ENCODE data around the gene TMEM181.

- TF ChIP-seq, protein P1, sequence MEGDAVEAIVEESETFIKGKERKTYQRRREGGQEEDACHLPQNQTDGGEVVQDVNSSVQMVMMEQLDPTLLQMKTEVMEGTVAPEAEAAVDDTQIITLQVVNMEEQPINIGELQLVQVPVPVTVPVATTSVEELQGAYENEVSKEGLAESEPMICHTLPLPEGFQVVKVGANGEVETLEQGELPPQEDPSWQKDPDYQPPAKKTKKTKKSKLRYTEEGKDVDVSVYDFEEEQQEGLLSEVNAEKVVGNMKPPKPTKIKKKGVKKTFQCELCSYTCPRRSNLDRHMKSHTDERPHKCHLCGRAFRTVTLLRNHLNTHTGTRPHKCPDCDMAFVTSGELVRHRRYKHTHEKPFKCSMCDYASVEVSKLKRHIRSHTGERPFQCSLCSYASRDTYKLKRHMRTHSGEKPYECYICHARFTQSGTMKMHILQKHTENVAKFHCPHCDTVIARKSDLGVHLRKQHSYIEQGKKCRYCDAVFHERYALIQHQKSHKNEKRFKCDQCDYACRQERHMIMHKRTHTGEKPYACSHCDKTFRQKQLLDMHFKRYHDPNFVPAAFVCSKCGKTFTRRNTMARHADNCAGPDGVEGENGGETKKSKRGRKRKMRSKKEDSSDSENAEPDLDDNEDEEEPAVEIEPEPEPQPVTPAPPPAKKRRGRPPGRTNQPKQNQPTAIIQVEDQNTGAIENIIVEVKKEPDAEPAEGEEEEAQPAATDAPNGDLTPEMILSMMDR (conservative IDR thresholded peaks at IDR 0.05; ENCODE audit: low read depth in 2 of 2): no peak
- TF ChIP-seq JUNB (IDR thresholded peaks at IDR 0.05; ENCODE audit: unreplicated experiment) (no peak), EZH2 (IDR thresholded peaks at IDR 0.05; ENCODE audit: low read depth, unreplicated experiment) (no peak), POLR2AphosphoS5 (IDR thresholded peaks at IDR 0.05; ENCODE audit: low read depth) (no peak), ZNF331 (CRISPR knock-in tag; IDR thresholded peaks at IDR 0.05; ENCODE audit: low read depth) (no peak), CREB1 (CRISPR knock-in tag; IDR thresholded peaks at IDR 0.05; ENCODE audit: low read depth) (no peak), EZH2phosphoT487 (IDR thresholded peaks at IDR 0.05; ENCODE audit: unreplicated experiment) (no peak), STAT1 (IDR thresholded peaks at IDR 0.05; ENCODE audit: unreplicated experiment) (no peak), NANOG (IDR thresholded peaks at IDR 0.05; ENCODE audit: borderline replicate concordance) (no peak), ZNF114 (CRISPR knock-in tag; IDR thresholded peaks at IDR 0.05) (no peak)
- TF ChIP-seq, protein P2, sequence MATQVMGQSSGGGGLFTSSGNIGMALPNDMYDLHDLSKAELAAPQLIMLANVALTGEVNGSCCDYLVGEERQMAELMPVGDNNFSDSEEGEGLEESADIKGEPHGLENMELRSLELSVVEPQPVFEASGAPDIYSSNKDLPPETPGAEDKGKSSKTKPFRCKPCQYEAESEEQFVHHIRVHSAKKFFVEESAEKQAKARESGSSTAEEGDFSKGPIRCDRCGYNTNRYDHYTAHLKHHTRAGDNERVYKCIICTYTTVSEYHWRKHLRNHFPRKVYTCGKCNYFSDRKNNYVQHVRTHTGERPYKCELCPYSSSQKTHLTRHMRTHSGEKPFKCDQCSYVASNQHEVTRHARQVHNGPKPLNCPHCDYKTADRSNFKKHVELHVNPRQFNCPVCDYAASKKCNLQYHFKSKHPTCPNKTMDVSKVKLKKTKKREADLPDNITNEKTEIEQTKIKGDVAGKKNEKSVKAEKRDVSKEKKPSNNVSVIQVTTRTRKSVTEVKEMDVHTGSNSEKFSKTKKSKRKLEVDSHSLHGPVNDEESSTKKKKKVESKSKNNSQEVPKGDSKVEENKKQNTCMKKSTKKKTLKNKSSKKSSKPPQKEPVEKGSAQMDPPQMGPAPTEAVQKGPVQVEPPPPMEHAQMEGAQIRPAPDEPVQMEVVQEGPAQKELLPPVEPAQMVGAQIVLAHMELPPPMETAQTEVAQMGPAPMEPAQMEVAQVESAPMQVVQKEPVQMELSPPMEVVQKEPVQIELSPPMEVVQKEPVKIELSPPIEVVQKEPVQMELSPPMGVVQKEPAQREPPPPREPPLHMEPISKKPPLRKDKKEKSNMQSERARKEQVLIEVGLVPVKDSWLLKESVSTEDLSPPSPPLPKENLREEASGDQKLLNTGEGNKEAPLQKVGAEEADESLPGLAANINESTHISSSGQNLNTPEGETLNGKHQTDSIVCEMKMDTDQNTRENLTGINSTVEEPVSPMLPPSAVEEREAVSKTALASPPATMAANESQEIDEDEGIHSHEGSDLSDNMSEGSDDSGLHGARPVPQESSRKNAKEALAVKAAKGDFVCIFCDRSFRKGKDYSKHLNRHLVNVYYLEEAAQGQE (IDR thresholded peaks at IDR 0.05; ENCODE audit: unreplicated experiment): no peak
- TF ChIP-seq, protein P3, sequence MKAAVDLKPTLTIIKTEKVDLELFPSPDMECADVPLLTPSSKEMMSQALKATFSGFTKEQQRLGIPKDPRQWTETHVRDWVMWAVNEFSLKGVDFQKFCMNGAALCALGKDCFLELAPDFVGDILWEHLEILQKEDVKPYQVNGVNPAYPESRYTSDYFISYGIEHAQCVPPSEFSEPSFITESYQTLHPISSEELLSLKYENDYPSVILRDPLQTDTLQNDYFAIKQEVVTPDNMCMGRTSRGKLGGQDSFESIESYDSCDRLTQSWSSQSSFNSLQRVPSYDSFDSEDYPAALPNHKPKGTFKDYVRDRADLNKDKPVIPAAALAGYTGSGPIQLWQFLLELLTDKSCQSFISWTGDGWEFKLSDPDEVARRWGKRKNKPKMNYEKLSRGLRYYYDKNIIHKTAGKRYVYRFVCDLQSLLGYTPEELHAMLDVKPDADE (IDR thresholded peaks at IDR 0.05): no peak
Measured at GRCh38 chr6:158561938-158562337, 2.0 kb downstream of the TMEM181 start.

Measured in GM23338 (cell line).